ENCODE measurements around the gene CELSR1. TPM values are rescaled to one million over a fixed set of nuclear protein-coding genes. Genes with fewer than 3 reads are reported as not detected.
A peak's percentile ranks its signal among the peaks of the same experiment; 100 is the strongest.

Gene CELSR1
- total RNA-seq, 1 experiment from 2014 or later: 30.7 TPM

DNA sequence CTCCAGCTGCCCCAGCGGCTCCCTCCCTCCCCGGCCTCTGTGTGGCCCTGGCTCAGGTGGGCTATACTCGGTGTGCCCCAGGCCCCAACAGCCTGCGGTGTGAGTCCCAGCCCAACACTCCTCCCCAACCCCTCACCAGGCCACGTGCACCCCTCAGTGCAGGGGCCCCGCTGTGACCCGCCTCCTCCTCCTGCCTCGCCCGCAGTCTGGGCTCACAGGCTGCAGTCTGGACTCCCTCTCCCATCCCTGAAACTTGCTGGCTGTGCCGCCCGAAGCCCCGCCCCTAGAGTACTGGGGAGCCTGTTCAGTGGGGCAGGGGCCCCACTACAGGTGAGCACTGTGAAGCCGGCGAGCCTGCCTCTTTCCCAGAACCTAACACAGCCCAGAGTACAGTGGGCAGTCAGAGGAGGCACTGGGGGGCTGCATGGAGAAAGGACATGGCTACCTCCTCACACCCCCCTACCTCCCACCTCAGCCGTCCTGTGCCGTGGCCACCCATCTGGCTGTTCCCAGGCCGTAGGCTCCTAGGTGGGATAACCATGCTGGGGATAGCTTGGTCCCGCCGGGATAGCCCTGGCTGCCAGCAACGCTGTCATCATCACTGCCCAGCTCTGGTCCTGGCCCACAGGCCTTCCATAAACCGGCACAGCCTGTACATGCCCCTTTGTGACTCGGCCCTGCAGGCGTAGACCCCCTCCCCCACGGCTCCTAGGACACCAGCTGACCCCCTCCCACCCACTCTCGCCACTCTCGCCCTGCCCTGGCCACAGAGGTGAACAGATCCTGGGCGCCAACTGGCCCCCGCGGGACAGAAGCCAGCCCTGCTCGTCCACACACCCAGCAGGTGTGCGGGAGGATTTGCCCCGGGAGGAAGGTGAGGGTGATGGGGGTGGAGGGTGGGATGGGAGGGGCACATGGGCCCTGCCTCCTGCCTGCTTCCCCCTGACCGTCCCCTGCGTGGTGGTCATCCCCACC, 29.7 kb downstream of the CELSR1 start:
- Histone ChIP-seq H3K4me3 (ENCODE audit: low read depth in 2 of 2, low read length in 2 of 2) (no peak overlapping the region), H3K9me3 (ENCODE audit: control insufficient read depth, insufficient read depth, low read depth, low read length) (no peaks in the 10 kb centered on the region), H3K4me1 (ENCODE audit: control insufficient read depth, insufficient read depth, low read length) (no peaks in the 10 kb centered on the region), H3K36me3 (ENCODE audit: control insufficient read depth, insufficient read depth, low read length) (no peaks in the 10 kb centered on the region), H3K27me3 (ENCODE audit: control insufficient read depth, insufficient read depth, low read length) (no peaks in the 10 kb centered on the region), H3K27ac (ENCODE audit: low read length) (no peak overlapping the region)
- BruUV-seq (replicated peaks): no TSS peak
- TF ChIP-seq SIN3A (IDR thresholded peaks at IDR 0.05; ENCODE audit: borderline replicate concordance, insufficient read depth, low read depth, low read length) (no peak), TCF7L2 (IDR thresholded peaks at IDR 0.05; ENCODE audit: low read depth, low read length) (no peak), REST (IDR thresholded peaks at IDR 0.05; ENCODE audit: insufficient read depth in 1 of 2, low read depth in 2 of 2, low read length in 1 of 2) (no peak), POLR2AphosphoS5 (IDR thresholded peaks at IDR 0.05; ENCODE audit: low read depth, low read length) (no peak), CTCF (IDR thresholded peaks at IDR 0.05) (no peak)
- intact Hi-C loops (cut with micrococcal nuclease; ENCODE audit: unreplicated experiment): no loop called here
- in situ Hi-C loops (cut with HindIII; ENCODE audit: low pct_unique_long_range_greater_than_20kb, low sequenced_read_pairs): no loop called here
- 0 out of 2 replicates have a peak, but pooled peaks have one; percentile 54 for ATAC-seq
- DNase-seq (ENCODE audit: low read depth, low spot score): no peak
- ChIA-PET CTCF (interaction anchor here (0.6 kb wide), 1 partner anchor 26 kb away, joined by 3 read pairs; no protein-coding TSS in a partner anchor), POLR2A (no interaction called here)

GRCh38 chr22:46504584-46504983, 32.8 kb downstream of the CELSR1 start:
- intact Hi-C loops (cut with micrococcal nuclease; ENCODE audit: unreplicated experiment) (no loop called here), in situ Hi-C loops (cut with HindIII; ENCODE audit: low pct_unique_long_range_greater_than_20kb, low sequenced_read_pairs) (no loop called here)
- Histone ChIP-seq H3K4me1 (ENCODE audit: control insufficient read depth, insufficient read depth, low read length) (no peaks in the 10 kb centered on the region; the same call in 1 of the 2 replicates), H3K27me3 (ENCODE audit: control insufficient read depth, insufficient read depth, low read length) (no peaks in the 10 kb centered on the region), H3K4me3 (ENCODE audit: low read depth in 2 of 2, low read length in 2 of 2) (no peak overlapping the region), H3K36me3 (ENCODE audit: control insufficient read depth, insufficient read depth, low read length) (no peaks in the 10 kb centered on the region), H3K27ac (ENCODE audit: low read length) (no peak overlapping the region), H3K9me3 (ENCODE audit: control insufficient read depth, insufficient read depth, low read depth, low read length) (no peaks in the 10 kb centered on the region)
- ChIA-PET CTCF (interaction anchor here (0.7 kb wide), 1 partner anchor 11 kb away, joined by 4 read pairs; no protein-coding TSS in a partner anchor), POLR2A (no interaction called here)
- ATAC-seq: no peak
- no TSS peak for BruUV-seq (replicated peaks)
- no peak for TF ChIP-seq TCF7L2 (IDR thresholded peaks at IDR 0.05; ENCODE audit: low read depth, low read length)
- DNase-seq (ENCODE audit: low read depth, low spot score): no peak
